SK-N-SH treated with all-trans-retinoic acid at 6 μM for 48 hours (cell line): ENCODE results near the gene RPL28.

ENCODE experiments used
- ARNTL ChIP-seq: fragments of 450-650 bp; formaldehyde crosslinking; IDR thresholded peaks from 2 replicates; pipeline ENCODE4 v1.5.0; 2020; ENCODE audit warnings: low read depth, mild to moderate bottlenecking, moderate library complexity, borderline replicate concordance
- BACH2 ChIP-seq: fragments of 250-450 bp; sonication (Bioruptor Pico); IDR thresholded peaks from 2 replicates; pipeline ENCODE4 v1.9.0; 2021; ENCODE audit warnings: mild to moderate bottlenecking, borderline replicate concordance
- CREB5 ChIP-seq: fragments of 250-450 bp; sonication (Bioruptor Pico); IDR thresholded peaks from 2 replicates; pipeline ENCODE4 v1.5.1; 2020; ENCODE audit warnings: low read depth, mild to moderate bottlenecking, moderate library complexity
- ESRRG ChIP-seq: fragments of 250-450 bp; sonication (Bioruptor Pico); IDR thresholded peaks from 2 replicates; pipeline ENCODE4 v1.6.1; 2021; ENCODE audit warnings: mild to moderate bottlenecking
- ISL1 ChIP-seq: fragments of 250-450 bp; sonication (Bioruptor Pico); IDR thresholded peaks from 2 replicates; pipeline ENCODE4 v2.1.2; 2022; ENCODE audit warnings: mild to moderate bottlenecking, moderate library complexity
- PATZ1 ChIP-seq: fragments of 250-450 bp; sonication (Bioruptor Pico); IDR thresholded peaks from 2 replicates; pipeline ENCODE4 v1.8.0; 2020; ENCODE audit warnings: mild to moderate bottlenecking, moderate library complexity, borderline replicate concordance
- PPARA ChIP-seq: fragments of 250-450 bp; sonication (Bioruptor Pico); IDR thresholded peaks from 2 replicates; pipeline ENCODE4 v1.5.0; 2020; ENCODE audit warnings: mild to moderate bottlenecking, borderline replicate concordance
- ZC3H10 ChIP-seq: fragments of 250-450 bp; sonication (Bioruptor Pico); IDR thresholded peaks from 2 replicates; pipeline ENCODE4 v1.5.1; 2021; ENCODE audit warnings: mild to moderate bottlenecking, moderate library complexity
- ZFP3 ChIP-seq: fragments of 250-450 bp; sonication (Bioruptor Pico); IDR thresholded peaks from 2 replicates; pipeline ENCODE4 v1.5.0; 2020; ENCODE audit warnings: mild to moderate bottlenecking, moderate library complexity

- TF ChIP-seq ZFP3 (CRISPR knock-in tag), result no peak
- no peak for TF ChIP-seq CREB5 (CRISPR knock-in tag)
- no peak for TF ChIP-seq ARNTL (CRISPR knock-in tag)
- no peak for TF ChIP-seq BACH2 (CRISPR knock-in tag)
- TF ChIP-seq ZC3H10 (CRISPR knock-in tag), result no peak
- no peak for TF ChIP-seq ESRRG (CRISPR knock-in tag)
- TF ChIP-seq PATZ1, result no peak
- no peak for TF ChIP-seq PPARA
- TF ChIP-seq ISL1, result no peak
These were observed 12.6 kb downstream of the RPL28 start for GRCh38 chr19:55398200-55398925.
